Measurements from ENCODE around the gene SPCS2.

SPCS2 gene

GRCh38 chr11:74948898-74949752 lies at the start of gene SPCS2, which contains the start of gene XRRA1:
Gene SPCS2, plus strand, starts transcription at chr11:74949266. Its CDS starts 20 bp downstream, at chr11:74949286.
Gene XRRA1, minus strand, starts transcription at chr11:74949091. Its CDS starts 8,213 bp downstream, at chr11:74940878.
- no peak for TF ChIP-seq ARNT (IDR thresholded peaks at IDR 0.05)
- TF ChIP-seq PKNOX1 (IDR thresholded peaks at IDR 0.05) = peak; percentile 82
- TF ChIP-seq L3MBTL2 (conservative IDR thresholded peaks at IDR 0.05) = peak; percentile 90
- TF ChIP-seq LEF1 (IDR thresholded peaks at IDR 0.05; ENCODE audit: borderline replicate concordance) = no peak
- peak; percentile 39; the same call in 1 of the 2 replicates for TF ChIP-seq NFRKB (IDR thresholded peaks at IDR 0.05)
- TF ChIP-seq ELF4 (IDR thresholded peaks at IDR 0.05) = peak; percentile 27; the same call in 1 of the 2 replicates

GRCh38 chr11:74902342-74902741 lies 46.7 kb upstream of the SPCS2 start:
- ChIA-PET CTCF (no interaction called here), POLR2A (no interaction called here)
- no peak for TF ChIP-seq LEF1 (IDR thresholded peaks at IDR 0.05; ENCODE audit: borderline replicate concordance)
- TF ChIP-seq BHLHE40 (IDR thresholded peaks at IDR 0.05; ENCODE audit: borderline replicate concordance) = no peak
- no peak for TF ChIP-seq NFRKB (IDR thresholded peaks at IDR 0.05)
- no peak for TF ChIP-seq SUZ12 (IDR thresholded peaks at IDR 0.05)
- TF ChIP-seq HDGF (IDR thresholded peaks at IDR 0.05; ENCODE audit: borderline replicate concordance) = no peak
- TF ChIP-seq FOXA1 (IDR thresholded peaks at IDR 0.05) = no peak
- no peak for TF ChIP-seq L3MBTL2 (conservative IDR thresholded peaks at IDR 0.05)
- no peak for TF ChIP-seq SP1 (IDR thresholded peaks at IDR 0.05)
- no peak for TF ChIP-seq ARNT (IDR thresholded peaks at IDR 0.05)
- no peak for TF ChIP-seq FOXK2 (IDR thresholded peaks at IDR 0.05)
- no peak for TF ChIP-seq ZNF384 (IDR thresholded peaks at IDR 0.05)
- no peak for TF ChIP-seq FOXM1 (IDR thresholded peaks at IDR 0.05; ENCODE audit: borderline replicate concordance)
- no peak for TF ChIP-seq PKNOX1 (IDR thresholded peaks at IDR 0.05)
- TF ChIP-seq TARDBP (IDR thresholded peaks at IDR 0.05) = no peak
- TF ChIP-seq ELF4 (IDR thresholded peaks at IDR 0.05) = no peak
- no peak for TF ChIP-seq CTBP1 (IDR thresholded peaks at IDR 0.05; ENCODE audit: borderline replicate concordance)
- DNase-seq (ENCODE audit: extremely low spot score) = no peak

More at GRCh38 chr11:74948898-74949752, at the start of gene SPCS2, which contains the start of gene XRRA1:
- ChIA-PET POLR2A (interaction anchor here (0.7 to 1.4 kb wide), 8 partner anchors 9 to 293 kb away, joined by 3 to 5 read pairs (median 3); partner anchors contain the start of gene NEU3), CTCF (no interaction called here)
- peak; percentile 96 for DNase-seq (ENCODE audit: extremely low spot score)

DNA sequence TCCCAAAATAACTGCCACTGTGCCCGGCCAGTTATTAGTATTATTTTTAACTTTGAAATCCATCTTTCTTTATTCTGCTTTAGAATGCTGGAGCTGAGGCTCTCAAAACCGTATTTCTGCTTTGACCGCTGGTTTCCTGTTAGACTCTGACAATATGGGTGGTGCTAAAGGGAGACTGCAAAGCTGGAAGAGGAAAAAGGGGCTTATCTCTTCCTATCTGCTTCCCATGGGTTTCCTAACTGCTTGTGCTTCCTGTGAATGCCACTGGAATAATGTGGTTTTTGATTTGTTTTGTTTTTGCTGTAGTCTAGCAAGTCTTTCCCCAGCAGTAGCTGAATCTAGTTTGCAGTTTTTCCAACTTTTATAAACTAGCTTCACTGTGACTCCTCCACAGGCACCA lies 43.7 kb upstream of the SPCS2 start:
- POLR2A ChIA-PET = no interaction called here
- CTCF ChIA-PET = interaction anchor here (1.1 kb wide), 2 partner anchors 17 to 24 kb away, joined by 3 to 4 read pairs; no protein-coding TSS in a partner anchor
- TF ChIP-seq TARDBP (IDR thresholded peaks at IDR 0.05) (no peak), PKNOX1 (IDR thresholded peaks at IDR 0.05) (no peak), BHLHE40 (IDR thresholded peaks at IDR 0.05; ENCODE audit: borderline replicate concordance) (no peak), HDGF (IDR thresholded peaks at IDR 0.05; ENCODE audit: borderline replicate concordance) (no peak), L3MBTL2 (conservative IDR thresholded peaks at IDR 0.05) (no peak), SUZ12 (IDR thresholded peaks at IDR 0.05) (no peak), FOXA1 (IDR thresholded peaks at IDR 0.05) (no peak), ELF4 (IDR thresholded peaks at IDR 0.05) (no peak), CTBP1 (IDR thresholded peaks at IDR 0.05; ENCODE audit: borderline replicate concordance) (no peak), ZNF384 (IDR thresholded peaks at IDR 0.05) (no peak), LEF1 (IDR thresholded peaks at IDR 0.05; ENCODE audit: borderline replicate concordance) (no peak), ARNT (IDR thresholded peaks at IDR 0.05) (no peak), FOXK2 (IDR thresholded peaks at IDR 0.05) (no peak), NFRKB (IDR thresholded peaks at IDR 0.05) (no peak), SP1 (IDR thresholded peaks at IDR 0.05) (no peak), FOXM1 (IDR thresholded peaks at IDR 0.05; ENCODE audit: borderline replicate concordance) (no peak)
- DNase-seq (ENCODE audit: extremely low spot score) = no peak

DNA sequence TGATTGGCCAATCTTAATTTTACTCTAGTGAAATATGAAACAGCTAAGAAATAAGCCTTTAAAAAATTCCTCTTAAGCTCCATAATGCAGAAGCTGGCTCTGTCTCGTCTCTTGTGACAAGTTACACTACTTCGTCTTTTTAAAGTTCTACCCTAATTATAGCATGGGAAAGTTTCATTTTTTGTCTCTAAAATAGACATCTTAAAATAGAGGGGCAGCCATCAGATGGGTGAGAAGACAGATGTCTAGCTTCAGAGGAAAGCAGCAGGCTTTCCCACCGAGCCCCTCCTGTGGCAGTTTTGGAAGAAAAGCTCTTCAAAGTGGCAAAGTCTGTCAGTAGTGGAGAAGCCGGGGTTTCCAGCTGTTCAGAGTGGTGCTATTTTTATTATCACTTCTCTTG lies 39.7 kb upstream of the SPCS2 start:
- POLR2A ChIA-PET = no interaction called here
- no peak for DNase-seq (ENCODE audit: extremely low spot score)
- no peak for TF ChIP-seq ARNT (IDR thresholded peaks at IDR 0.05)
- TF ChIP-seq SUZ12 (IDR thresholded peaks at IDR 0.05) = no peak
- TF ChIP-seq ZNF384 (IDR thresholded peaks at IDR 0.05) = no peak
- CTCF ChIA-PET = interaction anchor here (1.6 kb wide), 1 partner anchor 20 kb away, joined by 4 read pairs; no protein-coding TSS in a partner anchor

DNA sequence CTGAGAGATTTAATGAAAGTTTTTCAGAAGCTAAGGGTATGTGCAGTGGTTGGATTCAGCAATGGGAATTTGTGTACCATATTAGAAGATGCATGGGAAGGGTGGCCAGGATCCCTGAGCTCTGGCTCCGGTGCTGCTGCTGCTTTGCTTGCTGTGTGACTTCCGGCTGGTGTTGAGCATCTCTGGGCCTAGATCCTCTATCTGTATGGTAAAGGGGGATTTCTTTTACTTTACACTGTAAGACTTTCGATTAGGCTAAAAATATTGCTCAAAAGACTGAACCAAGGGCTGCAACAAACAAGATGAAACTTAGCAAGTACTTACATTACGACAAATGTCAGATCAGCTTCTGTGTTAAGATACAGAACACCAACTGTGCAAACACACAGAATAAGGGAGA lies 39.3 kb upstream of the SPCS2 start:
- ChIA-PET POLR2A (no interaction called here), CTCF (interaction anchor here (1.6 kb wide), 1 partner anchor 20 kb away, joined by 4 read pairs; no protein-coding TSS in a partner anchor)
- DNase-seq (ENCODE audit: extremely low spot score) = no peak
- no peak for TF ChIP-seq TARDBP (IDR thresholded peaks at IDR 0.05)
- no peak for TF ChIP-seq BHLHE40 (IDR thresholded peaks at IDR 0.05; ENCODE audit: borderline replicate concordance)
- no peak for TF ChIP-seq FOXM1 (IDR thresholded peaks at IDR 0.05; ENCODE audit: borderline replicate concordance)
- TF ChIP-seq FOXA1 (IDR thresholded peaks at IDR 0.05) = no peak
- no peak for TF ChIP-seq ELF4 (IDR thresholded peaks at IDR 0.05)
- no peak for TF ChIP-seq ARNT (IDR thresholded peaks at IDR 0.05)
- no peak for TF ChIP-seq L3MBTL2 (conservative IDR thresholded peaks at IDR 0.05)
- TF ChIP-seq ZNF384 (IDR thresholded peaks at IDR 0.05) = no peak
- no peak for TF ChIP-seq CTBP1 (IDR thresholded peaks at IDR 0.05; ENCODE audit: borderline replicate concordance)
- no peak for TF ChIP-seq SP1 (IDR thresholded peaks at IDR 0.05)
- TF ChIP-seq NFRKB (IDR thresholded peaks at IDR 0.05) = no peak

DNA sequence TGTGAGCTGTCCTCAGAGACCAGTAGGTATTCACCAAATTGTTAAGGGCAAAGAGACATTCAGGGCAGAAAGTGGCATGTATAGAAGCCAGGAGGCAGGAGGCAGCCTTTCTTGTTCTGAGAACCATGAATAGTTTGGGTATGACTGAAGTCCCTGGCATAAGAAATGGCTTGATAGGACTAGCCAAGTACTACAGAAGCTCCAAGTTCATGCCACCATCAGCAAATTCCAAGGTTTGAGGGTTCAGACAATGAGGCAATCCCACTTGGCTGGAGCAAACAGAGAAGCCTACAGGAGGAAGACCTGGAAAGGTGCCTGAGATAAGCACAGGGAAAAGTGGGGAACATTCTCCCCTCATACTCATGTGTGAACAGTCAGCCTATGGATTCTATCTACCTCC lies 25.9 kb upstream of the SPCS2 start:
- ChIA-PET CTCF (no interaction called here), POLR2A (no interaction called here)
- TF ChIP-seq TARDBP (IDR thresholded peaks at IDR 0.05) (no peak), HDGF (IDR thresholded peaks at IDR 0.05; ENCODE audit: borderline replicate concordance) (no peak), ELF4 (IDR thresholded peaks at IDR 0.05) (no peak), L3MBTL2 (conservative IDR thresholded peaks at IDR 0.05) (no peak), CTBP1 (IDR thresholded peaks at IDR 0.05; ENCODE audit: borderline replicate concordance) (no peak)

More for the DNA sequence above, 25.9 kb upstream of the SPCS2 start:
- DNase-seq (ENCODE audit: extremely low spot score) = no peak

Data from HEK293T (cell line).